PC-3 (cell line): ENCODE data around the gene AGFG2. TPM values are rescaled to one million over a fixed set of nuclear protein-coding genes. Genes with fewer than 3 reads are reported as not detected.
A peak's percentile ranks its signal among the peaks of the same experiment; 100 is the strongest.

Experiments used
- ATAC-seq: fragments of 200-7000 bp; cut with Tn5 transposase; 2 replicates; pipeline ENCODE4 v1.9.1; 2020; ENCODE audit warnings: mild to moderate bottlenecking, moderate library complexity
- BruUV-seq: library from RNA; stranded (reverse); fragments of 400-500 nt; replicated peaks from 2 replicates; lab custom pipeline; 2021; lab: Mats Ljungman, UMichigan
- CTCF ChIA-PET: fragments of 300-600 bp; sonication (Branson Sonifier 250); formaldehyde crosslinking; loops from one replicate; lab custom pipeline; 2022; ENCODE audit warnings: antibody characterized with exemption; lab: Charles Lee
- POLR2A ChIA-PET: fragments of 300-600 bp; sonication (Branson Sonifier 250); formaldehyde crosslinking; loops from one replicate; lab custom pipeline; 2022; ENCODE audit warnings: antibody characterized with exemption; ENCODE audit not compliant: unreplicated experiment; lab: Charles Lee
- DNase-seq: peaks from one replicate; pipeline ENCODE4 v3.0.0-alpha.2; 2015
- H2AFZ ChIP-seq: fragments of 300-600 bp; sonication (generic); 2 replicates; pipeline ENCODE4 v1.6.0; 2016; ENCODE audit warnings: antibody characterized with exemption, low read length
- H3F3A ChIP-seq: fragments of 300-600 bp; sonication (generic); one replicate; pipeline ENCODE4 v1.6.0; 2017; ENCODE audit warnings: antibody characterized with exemption, low read length, control low read depth, mild to moderate bottlenecking; ENCODE audit not compliant: unreplicated experiment
- H3K27ac ChIP-seq: fragments of 300-600 bp; sonication (generic); 2 replicates; pipeline ENCODE4 v1.5.1; 2016; ENCODE audit warnings: mild to moderate bottlenecking, low read length
- H3K27me3 ChIP-seq: fragments of 300-600 bp; sonication (generic); 2 replicates; pipeline ENCODE4 v1.6.1; 2016; ENCODE audit warnings: low read length, mixed read lengths
- H3K36me3 ChIP-seq: fragments of 300-600 bp; sonication (generic); 2 replicates; pipeline ENCODE4 v1.6.1; 2016; ENCODE audit warnings: low read depth, mixed run types, low read length, mixed read lengths
- H3K4me1 ChIP-seq: fragments of 300-600 bp; sonication (generic); 2 replicates; pipeline ENCODE4 v1.5.1; 2016; ENCODE audit warnings: low read length; ENCODE audit not compliant: insufficient read depth
- H3K4me2 ChIP-seq: fragments of 300-600 bp; sonication (generic); 2 replicates; pipeline ENCODE4 v1.6.0; 2016; ENCODE audit warnings: low read length
- H3K4me3 ChIP-seq: fragments of 300-600 bp; sonication (generic); 2 replicates; pipeline ENCODE4 v1.5.1; 2016; ENCODE audit warnings: mild to moderate bottlenecking, low read length, mixed read lengths
- H3K79me2 ChIP-seq: fragments of 300-600 bp; sonication (generic); 2 replicates; pipeline ENCODE4 v1.6.1; 2017; ENCODE audit warnings: low read length, mixed read lengths
- H3K9ac ChIP-seq: fragments of 300-600 bp; sonication (generic); 2 replicates; pipeline ENCODE4 v1.6.0; 2016; ENCODE audit warnings: mild to moderate bottlenecking, low read length
- H3K9me2 ChIP-seq: fragments of 300-600 bp; sonication (generic); replicated peaks from 2 replicates; pipeline ENCODE4 v1.6.1; 2016; ENCODE audit warnings: mixed run types, low read length, mixed read lengths
- H3K9me3 ChIP-seq: fragments of 300-600 bp; sonication (generic); 2 replicates; pipeline ENCODE4 v1.6.1; 2016; ENCODE audit warnings: low read length, mixed read lengths
- H4K20me1 ChIP-seq: fragments of 300-600 bp; sonication (generic); 2 replicates; pipeline ENCODE4 v1.6.1; 2016; ENCODE audit warnings: low read length, mixed read lengths
- EZH2 ChIP-seq: fragments of 300-600 bp; sonication (generic); IDR thresholded peaks from one replicate; pipeline ENCODE4 v1.6.1; 2017; ENCODE audit warnings: antibody characterized with exemption, mild to moderate bottlenecking, low read length; ENCODE audit not compliant: unreplicated experiment
- EZH2phosphoT487 ChIP-seq: fragments of 300-600 bp; sonication (generic); IDR thresholded peaks from 2 replicates; pipeline ENCODE4 v1.6.1; 2018; ENCODE audit warnings: mild to moderate bottlenecking, antibody characterized with exemption, low read length, borderline replicate concordance
- intact Hi-C: fragments of 100-400 bp; cut with micrococcal nuclease; formaldehyde crosslinking; loops from 2 replicates; pipeline ENCODE4 v1.9.0; 2023
- total RNA-seq: library from RNA; depleted of rRNA; stranded (reverse); fragments of >200 nt; gene quantifications from 2 replicates; pipeline ENCODE4 v1.2.3, GENCODE V29; 2014
- TF ChIP-seq, protein P1 (sequence below): fragments of 300-600 bp; sonication (generic); conservative IDR thresholded peaks from 2 replicates; pipeline ENCODE4 v1.5.1; 2017; ENCODE audit warnings: antibody characterized with exemption, low read depth, mild to moderate bottlenecking, low read length

Gene AGFG2
- total RNA-seq, 1 experiment from 2014 or later: 16.9 TPM

DNA sequence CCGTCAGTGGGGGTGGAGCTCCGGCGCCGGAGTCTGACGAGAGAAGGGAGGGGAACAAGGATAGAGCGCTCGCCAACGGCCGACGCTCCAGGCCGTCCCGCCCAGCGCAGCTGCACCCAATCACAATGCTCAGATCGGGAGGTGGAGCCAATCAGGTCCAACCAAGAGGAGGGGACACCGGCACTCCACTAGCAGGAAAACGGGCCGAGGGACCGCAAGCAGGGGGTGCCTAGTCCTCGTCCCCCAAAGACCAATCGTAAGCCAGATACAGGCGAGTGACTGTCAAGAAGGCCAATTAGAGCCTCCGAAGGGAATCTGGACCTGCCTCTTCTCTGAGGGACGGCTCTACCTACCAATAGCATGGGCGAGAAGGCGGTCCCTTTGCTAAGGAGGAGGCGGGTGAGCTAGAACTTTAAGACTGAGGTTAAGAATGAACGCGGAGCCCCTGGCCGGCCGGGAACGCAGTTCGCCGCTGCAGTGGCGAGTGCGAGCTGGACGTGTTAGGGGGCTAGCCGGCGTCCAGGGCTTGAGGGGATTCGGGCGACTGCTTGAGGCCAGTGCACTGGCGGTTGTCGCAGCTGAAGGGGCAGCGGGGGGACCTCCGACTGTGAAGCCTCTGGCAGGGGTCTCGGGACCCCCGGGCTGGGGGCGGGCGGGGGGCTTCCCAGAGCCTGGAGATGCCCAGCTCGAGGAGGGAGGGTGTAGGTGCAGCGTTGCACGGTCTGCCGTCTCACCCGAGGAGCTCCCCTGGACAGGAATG is 47.4 kb downstream of the AGFG2 start, which contains the start of gene FBXO24:
Gene FBXO24, plus strand, starts transcription at position 63 of the 760 bp plus-strand sequence. Its CDS starts 298 bp downstream, at position 361.
- TF ChIP-seq, protein P1, sequence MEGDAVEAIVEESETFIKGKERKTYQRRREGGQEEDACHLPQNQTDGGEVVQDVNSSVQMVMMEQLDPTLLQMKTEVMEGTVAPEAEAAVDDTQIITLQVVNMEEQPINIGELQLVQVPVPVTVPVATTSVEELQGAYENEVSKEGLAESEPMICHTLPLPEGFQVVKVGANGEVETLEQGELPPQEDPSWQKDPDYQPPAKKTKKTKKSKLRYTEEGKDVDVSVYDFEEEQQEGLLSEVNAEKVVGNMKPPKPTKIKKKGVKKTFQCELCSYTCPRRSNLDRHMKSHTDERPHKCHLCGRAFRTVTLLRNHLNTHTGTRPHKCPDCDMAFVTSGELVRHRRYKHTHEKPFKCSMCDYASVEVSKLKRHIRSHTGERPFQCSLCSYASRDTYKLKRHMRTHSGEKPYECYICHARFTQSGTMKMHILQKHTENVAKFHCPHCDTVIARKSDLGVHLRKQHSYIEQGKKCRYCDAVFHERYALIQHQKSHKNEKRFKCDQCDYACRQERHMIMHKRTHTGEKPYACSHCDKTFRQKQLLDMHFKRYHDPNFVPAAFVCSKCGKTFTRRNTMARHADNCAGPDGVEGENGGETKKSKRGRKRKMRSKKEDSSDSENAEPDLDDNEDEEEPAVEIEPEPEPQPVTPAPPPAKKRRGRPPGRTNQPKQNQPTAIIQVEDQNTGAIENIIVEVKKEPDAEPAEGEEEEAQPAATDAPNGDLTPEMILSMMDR: no peak
- TF ChIP-seq EZH2: no peak
- TF ChIP-seq EZH2phosphoT487: no peak
- H3K27ac ChIP-seq: peak within 1 kb of the TSS; percentile 77
- no peaks in the 10 kb centered on the region for H4K20me1 ChIP-seq
- H3K27me3 ChIP-seq: no peaks in the 10 kb centered on the region
- peak within 1 kb of the TSS; percentile 86 for H3K4me2 ChIP-seq
- no TSS peak for BruUV-seq
- H3K4me3 ChIP-seq: peak within 1 kb of the TSS; percentile 78
- H3K79me2 ChIP-seq: peaks cover 24% of the 10 kb centered on the region
- H3F3A ChIP-seq: no peaks in the 10 kb centered on the region
- peaks cover 17% of the 10 kb centered on the region for H3K4me1 ChIP-seq
- DNase-seq (peak; percentile 99), ATAC-seq (peak; percentile 84)
- H3K9me3 ChIP-seq: no peaks in the 10 kb centered on the region
- peak within 1 kb of the TSS; percentile 94 for H3K9ac ChIP-seq
- ChIA-PET CTCF (interaction anchor here (0.5 to 1.3 kb wide), 11 partner anchors 26 to 498 kb away, joined by 3 to 6 read pairs (median 3); partner anchors contain the start of genes MOSPD3, POP7 and TRIM56), POLR2A (interaction anchor here (0.6 to 1.6 kb wide), 8 partner anchors 16 to 722 kb away, joined by 4 to 12 read pairs (median 6); partner anchors contain the start of genes MOSPD3, NYAP1 and POP7)
- intact Hi-C loops: loop anchor here (1.0 to 5.0 kb wide), 5 partner anchors 18 to 157 kb away; partner anchors contain the start of genes GIGYF1, GNB2 and MEPCE
- H3K9me2 ChIP-seq: no peaks in the 10 kb centered on the region
- H2AFZ ChIP-seq: peak within 1 kb of the TSS; percentile 80
- H3K36me3 ChIP-seq: no peaks in the 10 kb centered on the region

DNA sequence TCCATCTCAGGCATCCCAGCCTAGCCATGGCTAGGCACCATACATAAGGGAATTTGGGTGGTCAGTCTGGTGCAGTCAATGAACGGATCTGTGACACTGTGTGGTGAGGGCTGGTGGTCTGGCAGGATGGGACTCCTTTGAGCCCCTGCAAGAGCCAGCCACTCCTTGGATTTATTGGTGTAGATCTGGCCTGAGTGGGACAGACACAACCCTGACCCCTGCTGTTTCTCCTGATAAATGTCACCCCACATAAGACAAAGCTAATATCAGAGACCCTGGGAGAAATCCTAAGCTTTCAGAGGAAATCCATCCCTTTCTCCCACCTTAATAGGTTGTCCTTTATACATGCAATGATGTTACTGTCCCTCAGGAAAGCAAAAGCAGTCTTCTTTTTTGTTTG is 49.4 kb downstream of the AGFG2 start:
- ATAC-seq: no peak
- no peaks in the 10 kb centered on the region for H4K20me1 ChIP-seq
- intact Hi-C loops: loop anchor here (1.0 to 5.0 kb wide), 2 partner anchors 24 to 104 kb away; partner anchors contain the start of gene GIGYF1
- no peak overlapping the region for H3K4me2 ChIP-seq
- H3K9me2 ChIP-seq: no peaks in the 10 kb centered on the region
- peak; percentile 36 for DNase-seq
- H3K27ac ChIP-seq: no peak overlapping the region
- TF ChIP-seq EZH2: no peak
- TF ChIP-seq, protein P1: peak; percentile 49; the same call in 1 of the 2 replicates
- no peak overlapping the region for H2AFZ ChIP-seq
- no peak overlapping the region for H3K9ac ChIP-seq
- H3K27me3 ChIP-seq: no peaks in the 10 kb centered on the region
- BruUV-seq: no TSS peak
- CTCF ChIA-PET: interaction anchor here (0.5 to 1.2 kb wide), 11 partner anchors 17 to 697 kb away, joined by 3 to 12 read pairs (median 4); partner anchors contain the start of genes SRRT and ZCWPW1
- no peak overlapping the region for H3K4me3 ChIP-seq
- H3K79me2 ChIP-seq: peaks cover 20% of the 10 kb centered on the region
- POLR2A ChIA-PET: interaction anchor here (0.6 to 0.7 kb wide), 4 partner anchors 23 to 584 kb away, joined by 3 to 17 read pairs (median 4); no protein-coding TSS in a partner anchor
- no peaks in the 10 kb centered on the region for H3F3A ChIP-seq
- no peaks in the 10 kb centered on the region for H3K9me3 ChIP-seq
- H3K4me1 ChIP-seq: peaks cover 15% of the 10 kb centered on the region
- H3K36me3 ChIP-seq: no peaks in the 10 kb centered on the region
